GM18867 (cell line): ENCODE results near the gene SIN3A.
"Not testable (repeated sequence)": the region's sequence is repeated elsewhere in the genome, so short reads cannot be mapped to it uniquely, and the experiment has no call there.

Experiments used
- ATAC-seq: cut with Tn5 transposase; IDR thresholded peaks from one replicate; pipeline ENCODE4 v1.9.1; 2021; ENCODE audit warnings: mild to moderate bottlenecking, moderate library complexity; ENCODE audit not compliant: unreplicated experiment

Gene SIN3A

GRCh38 chr15:75335705-75336355, 115.7 kb downstream of the SIN3A start, which contains the start of gene COMMD4:
Gene COMMD4, plus strand, starts transcription at chr15:75336063. Its CDS starts 27 bp downstream, at chr15:75336090.
- peak; percentile 65 for ATAC-seq

GRCh38 chr15:75335313-75335704, 116.2 kb downstream of the SIN3A start:
- no peak for ATAC-seq

- ATAC-seq: peak; percentile 47
Measured at GRCh38 chr15:75333654-75334419, 117.7 kb downstream of the SIN3A start.

GRCh38 chr15:75332093-75332492, 119.4 kb downstream of the SIN3A start:
- not testable (repeated sequence) for ATAC-seq

- no peak for ATAC-seq
Measured at GRCh38 chr15:75329571-75329970, 121.9 kb downstream of the SIN3A start.

- ATAC-seq: no peak
Measured at GRCh38 chr15:75328493-75329314, 122.8 kb downstream of the SIN3A start.

GRCh38 chr15:75327491-75327890, 124.0 kb downstream of the SIN3A start:
- no peak for ATAC-seq

- no peak for ATAC-seq
Measured at GRCh38 chr15:75327005-75327404, 124.5 kb downstream of the SIN3A start.

GRCh38 chr15:75325922-75326321, 125.6 kb downstream of the SIN3A start:
- no peak for ATAC-seq

GRCh38 chr15:75321711-75322110, 129.8 kb downstream of the SIN3A start:
- no peak for ATAC-seq
